Measurements from ENCODE around the gene DCLRE1A. TPM values are rescaled to one million over a fixed set of nuclear protein-coding genes. Genes with fewer than 3 reads are reported as not detected.

The DCLRE1A gene
- total and polyA plus RNA-seq, 2 of the 13 experiments (the other 11 are each of a cell fraction or from before 2014, with no cell fraction given), result 6.2 to 19.6 TPM

DNA sequence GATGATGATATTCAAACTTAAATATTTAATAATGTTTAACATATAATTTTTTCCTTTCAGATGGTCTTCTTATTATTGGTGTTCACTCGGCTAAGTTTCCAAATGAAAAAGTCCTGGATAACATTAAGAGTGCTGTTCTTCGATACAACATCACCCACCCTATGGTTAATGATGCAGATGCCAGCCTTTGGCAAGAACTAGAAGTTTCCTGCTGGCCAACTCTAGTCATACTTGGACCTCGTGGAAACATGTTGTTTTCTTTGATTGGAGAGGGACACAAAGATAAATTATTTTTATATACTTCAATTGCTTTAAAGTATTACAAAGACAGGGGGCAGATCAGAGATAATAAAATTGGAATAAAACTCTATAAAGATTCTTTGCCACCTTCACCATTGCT, 22.6 kb upstream of the DCLRE1A start:
- Histone ChIP-seq H3K4me3 (replicated peaks in 1 of 3; ENCODE audit: insufficient read depth in 1 of 3, low read depth in 2 of 3, low read length in 3 of 3) (no peak overlapping the region), H2AFZ (ENCODE audit: low read length) (no peak overlapping the region), H3K27me3 (ENCODE audit: control insufficient read depth in 1 of 2, insufficient read depth in 2 of 2, low read length in 2 of 2) (no peaks in the 10 kb centered on the region), H3K4me2 (ENCODE audit: low read depth, low read length) (no peak overlapping the region), H3K79me2 (ENCODE audit: insufficient read depth, low read length) (peaks cover 8% of the 10 kb centered on the region), H4K20me1 (ENCODE audit: insufficient read depth, low read length) (no peaks in the 10 kb centered on the region), H3K27ac (ENCODE audit: extremely low read length, insufficient read depth, low read length) (no peak overlapping the region), H3K9me3 (ENCODE audit: low read length) (peaks cover 20% of the 10 kb centered on the region), H3K4me1 (ENCODE audit: insufficient read depth, low read length) (no peaks in the 10 kb centered on the region), H3K9ac (ENCODE audit: insufficient read depth, low read depth, low read length) (no peak overlapping the region), H3K36me3 (replicated peaks in 1 of 2; ENCODE audit: control insufficient read depth in 1 of 2, insufficient read depth in 2 of 2, low read length in 2 of 2) (peaks cover 0 to 17% of the 10 kb centered on the region in 2 experiments; a peak in 2 of 5 replicates)
- intact Hi-C loops (cut with micrococcal nuclease; ENCODE audit: unreplicated experiment) (no loop called here), in situ Hi-C loops (cut with HindIII; ENCODE audit: extremely low pct_ligation_motif_present, low pct_unique_long_range_greater_than_20kb) (no loop called here)
- no peak for ATAC-seq
- TF ChIP-seq NFIC (IDR thresholded peaks at IDR 0.05; ENCODE audit: low read length), result no peak
- no peak for TF ChIP-seq ZNF101 (CRISPR knock-in tag; IDR thresholded peaks at IDR 0.05; ENCODE audit: borderline replicate concordance, low read depth)
- no peak for TF ChIP-seq RBM22 (optimal IDR thresholded peaks at IDR 0.05; ENCODE audit: low read length)
- no peak for FAIRE-seq
- 95% methylated on average over 3 of the region's 3 CpGs for WGBS (ENCODE audit: low lambda C conversion rate)
- DNase-seq (ENCODE audit: low spot score), result no peak
- BruUV-seq (replicated peaks), result no TSS peak
- POLR2A ChIA-PET, result no interaction called here
- CTCF ChIA-PET (ENCODE audit: low intra/inter-chr PET ratio, low total read pairs), result no interaction called here

DNA sequence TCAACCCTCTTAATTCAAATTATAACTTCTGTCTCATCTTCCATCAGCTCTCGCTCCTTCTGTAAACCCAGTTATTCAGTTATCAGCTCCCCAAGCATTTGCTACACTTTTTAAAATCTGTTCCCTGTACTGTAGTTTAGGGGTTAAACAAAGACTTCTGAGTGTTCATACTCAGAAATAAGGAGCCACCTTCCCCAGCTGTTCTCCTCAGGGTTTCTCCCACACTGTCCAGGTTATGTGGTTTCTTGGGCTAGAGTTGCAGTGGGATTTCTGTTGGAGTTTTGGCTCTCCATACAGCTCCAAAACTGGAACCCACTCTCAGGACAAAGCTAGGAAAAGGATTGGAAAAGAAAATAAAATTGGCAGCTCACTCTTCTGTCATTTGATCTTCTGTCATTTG, 21.3 kb upstream of the DCLRE1A start:
- Histone ChIP-seq H3K9ac (ENCODE audit: insufficient read depth, low read depth, low read length) (no peak overlapping the region), H2AFZ (ENCODE audit: low read length) (no peak overlapping the region), H3K79me2 (ENCODE audit: insufficient read depth, low read length) (peaks cover 11% of the 10 kb centered on the region), H3K4me2 (ENCODE audit: low read depth, low read length) (no peak overlapping the region), H3K27me3 (ENCODE audit: control insufficient read depth in 1 of 2, insufficient read depth in 2 of 2, low read length in 2 of 2) (no peaks in the 10 kb centered on the region), H3K36me3 (replicated peaks in 1 of 2; ENCODE audit: control insufficient read depth in 1 of 2, insufficient read depth in 2 of 2, low read length in 2 of 2) (peaks cover 0 to 17% of the 10 kb centered on the region in 2 experiments; a peak in 2 of 5 replicates), H3K9me3 (ENCODE audit: low read length) (peaks cover 20% of the 10 kb centered on the region), H4K20me1 (ENCODE audit: insufficient read depth, low read length) (no peaks in the 10 kb centered on the region), H3K4me1 (ENCODE audit: insufficient read depth, low read length) (no peaks in the 10 kb centered on the region), H3K27ac (ENCODE audit: extremely low read length, insufficient read depth, low read length) (no peak overlapping the region), H3K4me3 (replicated peaks in 1 of 3; ENCODE audit: insufficient read depth in 1 of 3, low read depth in 2 of 3, low read length in 3 of 3) (no peak overlapping the region)
- BruUV-seq (replicated peaks), result no TSS peak
- DNase-seq (ENCODE audit: low spot score), result no peak
- POLR2A ChIA-PET, result no interaction called here
- intact Hi-C loops (cut with micrococcal nuclease; ENCODE audit: unreplicated experiment), result no loop called here
- WGBS (ENCODE audit: low lambda C conversion rate), result 97% methylated on average over 1 of the region's 1 CpG
- CTCF ChIA-PET (ENCODE audit: low intra/inter-chr PET ratio, low total read pairs), result no interaction called here
- ATAC-seq, result no peak
- no peak for FAIRE-seq
- in situ Hi-C loops (cut with HindIII; ENCODE audit: extremely low pct_ligation_motif_present, low pct_unique_long_range_greater_than_20kb), result no loop called here
- TF ChIP-seq TAF1 (CRISPR knock-in tag; IDR thresholded peaks at IDR 0.05), result no peak
- no peak for TF ChIP-seq ZNF747 (CRISPR knock-in tag; IDR thresholded peaks at IDR 0.05; ENCODE audit: borderline replicate concordance)
- TF ChIP-seq U2AF2 (IDR thresholded peaks at IDR 0.05; ENCODE audit: low read depth, low read length), result no peak
- no peak for TF ChIP-seq ZSCAN12 (CRISPR knock-in tag; IDR thresholded peaks at IDR 0.05)
- no peak for TF ChIP-seq XBP1 (CRISPR knock-in tag; IDR thresholded peaks at IDR 0.05)
- TF ChIP-seq NFKB2 (CRISPR knock-in tag; IDR thresholded peaks at IDR 0.05; ENCODE audit: borderline replicate concordance), result no peak
- TF ChIP-seq, protein P1, sequence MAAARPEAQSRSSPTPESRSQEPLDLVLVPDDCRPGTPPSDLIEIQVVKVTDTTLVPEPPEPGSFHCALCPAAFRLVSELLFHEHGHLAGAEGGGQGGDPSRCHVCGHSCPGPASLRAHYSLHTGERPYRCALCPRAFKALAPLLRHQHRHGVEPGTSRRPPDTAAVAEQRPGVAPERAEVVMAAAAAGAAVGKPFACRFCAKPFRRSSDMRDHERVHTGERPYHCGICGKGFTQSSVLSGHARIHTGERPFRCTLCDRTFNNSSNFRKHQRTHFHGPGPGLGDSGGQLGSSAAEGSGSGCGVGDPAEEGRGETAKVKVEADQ (CRISPR knock-in tag; IDR thresholded peaks at IDR 0.05; ENCODE audit: borderline replicate concordance), result no peak
- TF ChIP-seq CREM (IDR thresholded peaks at IDR 0.05), result no peak
- TF ChIP-seq CREM (CRISPR knock-in tag; IDR thresholded peaks at IDR 0.05), result no peak
- no peak for TF ChIP-seq SRSF4 (IDR thresholded peaks at IDR 0.05; ENCODE audit: low read depth, low read length, poor library complexity, severe bottlenecking)
- no peak for TF ChIP-seq MIER2 (CRISPR knock-in tag; IDR thresholded peaks at IDR 0.05)
- TF ChIP-seq PHF21A (CRISPR knock-in tag; IDR thresholded peaks at IDR 0.05), result no peak
- TF ChIP-seq PITX1 (CRISPR knock-in tag; IDR thresholded peaks at IDR 0.05), result no peak
- TF ChIP-seq ZNF777 (CRISPR knock-in tag; IDR thresholded peaks at IDR 0.05), result no peak
- no peak for TF ChIP-seq JARID2 (CRISPR knock-in tag; IDR thresholded peaks at IDR 0.05; ENCODE audit: insufficient replicate concordance)
- no peak for TF ChIP-seq ZNF569 (CRISPR knock-in tag; IDR thresholded peaks at IDR 0.05; ENCODE audit: borderline replicate concordance)
- TF ChIP-seq, protein P2, sequence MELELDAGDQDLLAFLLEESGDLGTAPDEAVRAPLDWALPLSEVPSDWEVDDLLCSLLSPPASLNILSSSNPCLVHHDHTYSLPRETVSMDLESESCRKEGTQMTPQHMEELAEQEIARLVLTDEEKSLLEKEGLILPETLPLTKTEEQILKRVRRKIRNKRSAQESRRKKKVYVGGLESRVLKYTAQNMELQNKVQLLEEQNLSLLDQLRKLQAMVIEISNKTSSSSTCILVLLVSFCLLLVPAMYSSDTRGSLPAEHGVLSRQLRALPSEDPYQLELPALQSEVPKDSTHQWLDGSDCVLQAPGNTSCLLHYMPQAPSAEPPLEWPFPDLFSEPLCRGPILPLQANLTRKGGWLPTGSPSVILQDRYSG (CRISPR knock-in tag; IDR thresholded peaks at IDR 0.05), result no peak
- no peak for TF ChIP-seq ARID2 (CRISPR knock-in tag; IDR thresholded peaks at IDR 0.05; ENCODE audit: borderline replicate concordance)
